ENCODE measurements around the gene TMCC1.
A peak's percentile ranks its signal among the peaks of the same experiment; 100 is the strongest.

Gene TMCC1

GRCh38 chr3:129605922-129606635, 287.4 kb downstream of the TMCC1 start:
- peak; percentile 11 for DNase-seq

DNA sequence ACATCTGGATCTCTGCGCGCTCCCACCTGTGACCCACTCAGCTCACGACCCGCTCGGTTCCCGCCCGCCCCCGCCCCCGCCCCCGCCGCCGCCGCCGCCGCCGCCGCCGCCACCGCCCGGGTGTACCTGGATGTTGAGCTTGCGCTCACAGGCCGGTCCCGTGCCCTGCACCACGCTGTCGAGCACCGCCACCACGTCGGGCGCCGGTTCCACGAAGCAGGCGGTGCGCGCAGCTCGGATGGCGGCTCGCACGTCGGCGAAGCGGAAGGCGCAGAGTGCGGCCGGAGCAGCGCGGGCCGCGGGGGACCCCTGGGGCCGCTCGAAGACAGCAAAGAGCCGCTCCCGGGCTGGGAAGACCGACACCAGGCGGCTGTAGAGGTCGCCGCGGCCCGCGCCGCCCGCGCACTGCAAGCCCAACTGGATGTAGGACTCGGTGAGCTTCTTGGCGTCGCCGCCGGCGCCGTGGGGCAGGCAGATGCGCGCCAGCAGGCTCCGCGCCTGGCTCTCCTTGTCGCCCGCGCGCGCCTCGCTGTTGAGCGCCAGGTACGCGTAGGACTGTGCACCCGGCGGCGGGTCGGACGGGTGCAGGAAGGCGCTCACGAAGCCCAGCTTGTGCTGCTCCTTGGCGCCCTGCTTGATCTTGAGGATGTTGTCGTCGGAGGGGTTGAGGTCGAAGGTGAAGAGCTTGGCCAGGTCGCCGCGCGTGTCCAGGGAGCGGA, 288.1 kb downstream of the TMCC1 start:
- peak; percentile 54 for DNase-seq

GRCh38 chr3:129604767-129605166, 288.7 kb downstream of the TMCC1 start:
- no peak for DNase-seq

- DNase-seq = no peak
Measured at GRCh38 chr3:129603991-129604749, 289.3 kb downstream of the TMCC1 start.

DNA sequence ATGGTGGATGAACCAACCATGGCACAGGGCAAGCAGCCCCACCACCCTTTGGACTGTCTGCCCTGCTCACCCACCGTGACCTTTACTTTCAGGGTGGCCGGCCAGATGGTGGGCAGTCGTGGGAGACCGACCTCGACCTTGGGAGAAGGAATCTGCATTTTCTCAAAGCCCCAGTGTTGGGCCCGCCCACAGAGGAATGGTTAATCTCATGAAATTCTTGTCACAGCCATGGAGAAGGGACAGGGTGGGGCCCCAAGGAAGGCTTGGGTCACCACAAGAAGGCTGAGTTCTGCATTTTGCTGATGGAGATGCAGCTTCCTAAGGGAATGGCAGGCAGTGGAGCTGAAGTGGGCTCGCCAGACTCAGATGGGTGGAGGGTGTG, 290.0 kb downstream of the TMCC1 start:
- no peak for DNase-seq

GRCh38 chr3:129602730-129603560, 290.6 kb downstream of the TMCC1 start:
- no peak for DNase-seq

GRCh38 chr3:129602309-129602708, 291.2 kb downstream of the TMCC1 start:
- no peak for DNase-seq

DNA sequence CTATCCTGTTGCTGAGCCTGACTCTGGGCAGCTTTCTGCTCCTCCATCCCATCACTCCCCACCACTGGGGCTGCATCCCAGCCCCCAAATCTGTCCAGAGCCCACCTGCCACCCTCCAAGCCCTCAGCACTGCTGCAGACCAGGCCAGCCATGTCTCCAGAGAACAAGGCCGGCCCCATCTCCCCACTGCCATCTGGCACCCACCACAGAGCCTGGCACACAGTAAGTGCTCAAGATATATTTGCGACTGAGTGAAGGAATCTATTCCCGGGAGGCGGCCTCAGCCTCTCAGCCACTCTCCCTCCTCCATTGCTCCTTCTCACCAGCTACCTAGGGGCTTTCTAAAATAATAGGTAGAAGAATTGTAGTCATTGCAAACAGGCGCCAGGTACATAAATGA, 291.8 kb downstream of the TMCC1 start:
- no peak for DNase-seq

- no peak for DNase-seq
Measured at GRCh38 chr3:129600348-129600747, 293.2 kb downstream of the TMCC1 start.

- no peak for DNase-seq
Measured at GRCh38 chr3:129599607-129600006, 293.9 kb downstream of the TMCC1 start.

DNA sequence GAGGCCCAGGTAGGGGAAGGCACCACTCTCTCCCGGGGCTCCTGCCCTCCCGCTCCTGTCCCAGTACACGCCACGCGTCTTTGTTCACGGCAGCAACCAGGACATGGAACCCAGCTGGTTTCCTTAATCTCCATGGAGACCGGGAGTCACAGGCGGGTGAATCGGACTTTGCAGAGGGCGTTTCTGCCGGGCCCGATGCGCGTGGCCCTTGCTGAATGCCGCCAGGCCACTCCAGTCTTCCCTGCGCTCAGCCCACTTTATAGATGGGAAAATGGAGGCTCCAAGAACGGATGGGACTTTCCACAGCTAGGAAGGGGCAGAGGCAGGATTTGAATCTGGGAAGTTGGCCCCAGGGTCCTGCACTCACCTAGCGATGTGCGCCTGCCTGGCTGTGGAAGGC, 294.4 kb downstream of the TMCC1 start:
- DNase-seq = no peak

GRCh38 chr3:129598484-129598883, 295.0 kb downstream of the TMCC1 start:
- no peak for DNase-seq

DNA sequence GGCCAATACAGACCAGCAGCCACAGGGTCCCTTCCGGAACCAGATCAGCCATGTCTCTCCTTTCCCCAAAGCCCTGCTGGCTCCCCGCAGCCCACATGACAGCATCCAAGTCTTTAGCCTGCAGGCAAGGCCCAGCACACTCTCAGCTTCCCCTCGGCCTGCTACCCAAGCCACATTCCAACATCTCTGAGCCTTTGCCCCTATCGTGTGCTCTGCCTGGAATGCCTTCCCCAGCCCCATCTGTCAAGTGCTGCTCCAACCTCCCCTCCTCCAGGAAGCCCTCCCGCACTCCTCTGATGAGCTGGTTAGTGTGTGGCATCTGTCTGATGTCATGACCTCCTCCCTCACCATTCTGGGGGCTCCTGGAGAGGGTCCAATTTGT, 295.5 kb downstream of the TMCC1 start:
- DNase-seq = no peak
